HL-60 (cell line): ENCODE measurements around the gene LIPT1.
A peak's percentile ranks its signal among the peaks of the same experiment; 100 is the strongest.

Experiments
- CTCF ChIP-seq: IDR thresholded peaks from one replicate; pipeline ENCODE4 v1.5.1; 2011; ENCODE audit warnings: low read length, control low read depth, inconsistent platforms; ENCODE audit not compliant: insufficient read depth
- GABPA ChIP-seq: IDR thresholded peaks from 2 replicates; pipeline ENCODE4 v1.6.1; 2012; ENCODE audit warnings: low read depth
- POLR2AphosphoS5 ChIP-seq: IDR thresholded peaks from 2 replicates; pipeline ENCODE4 v1.6.1; 2012; ENCODE audit warnings: low read depth
- REST ChIP-seq: IDR thresholded peaks from 2 replicates; pipeline ENCODE4 v1.6.1; 2012; ENCODE audit warnings: low read depth; ENCODE audit not compliant: insufficient replicate concordance
- SPI1 ChIP-seq: IDR thresholded peaks from 2 replicates; pipeline ENCODE4 v1.6.1; 2012; ENCODE audit warnings: low read depth, mild to moderate bottlenecking, borderline replicate concordance

- TF ChIP-seq CTCF (no peak), POLR2AphosphoS5 (no peak), GABPA (no peak), REST (no peak), SPI1 (peak; percentile 86)
These were observed 2.1 kb downstream of the LIPT1 start for GRCh38 chr2:99156891-99157290.
